ENCODE data around the gene CD177.
"Not testable (repeated sequence)": the region's sequence is repeated elsewhere in the genome, so short reads cannot be mapped to it uniquely, and the experiment has no call there.

Gene CD177

GRCh38 chr19:43332058-43332922 lies 21.2 kb upstream of the CD177 start:
- DNase-seq, result no peak

GRCh38 chr19:43336508-43336907 lies 17.0 kb upstream of the CD177 start:
- DNase-seq, result not testable (repeated sequence)

- no peak for DNase-seq
Observed at GRCh38 chr19:43337737-43338136, 15.7 kb upstream of the CD177 start.

GRCh38 chr19:43338530-43338929 lies 15.0 kb upstream of the CD177 start:
- DNase-seq, result no peak

GRCh38 chr19:43339243-43339930 lies 14.1 kb upstream of the CD177 start:
- not testable (repeated sequence) for DNase-seq

- not testable (repeated sequence) for DNase-seq
Observed at GRCh38 chr19:43340101-43340500, 13.4 kb upstream of the CD177 start.

- DNase-seq, result not testable (repeated sequence)
Observed at GRCh38 chr19:43341098-43341497, 12.4 kb upstream of the CD177 start.

GRCh38 chr19:43342104-43342503 lies 11.4 kb upstream of the CD177 start:
- DNase-seq, result not testable (repeated sequence)

- not testable (repeated sequence) for DNase-seq
Observed at GRCh38 chr19:43344347-43344925, 9.1 kb upstream of the CD177 start.

GRCh38 chr19:43349813-43350212 lies 3.7 kb upstream of the CD177 start:
- DNase-seq, result not testable (repeated sequence)

- DNase-seq, result no peak
Observed at GRCh38 chr19:43351998-43352746, 1.3 kb upstream of the CD177 start.

GRCh38 chr19:43354305-43354627 lies 780 bp downstream of the CD177 start:
- no peak for DNase-seq

- DNase-seq, result not testable (repeated sequence)
Observed at GRCh38 chr19:43356749-43357148, 3.3 kb downstream of the CD177 start.

- DNase-seq, result no peak
Observed at GRCh38 chr19:43362179-43362578, 8.7 kb downstream of the CD177 start.

- no peak for DNase-seq
Observed at GRCh38 chr19:43362745-43363144, 9.3 kb downstream of the CD177 start.

- DNase-seq, result not testable (repeated sequence)
Observed at GRCh38 chr19:43365677-43366076, 12.2 kb downstream of the CD177 start.

- DNase-seq, result no peak
Observed at GRCh38 chr19:43367822-43368221, 14.3 kb downstream of the CD177 start.

- DNase-seq, result not testable (repeated sequence)
Observed at GRCh38 chr19:43368897-43369296, 15.4 kb downstream of the CD177 start.

- DNase-seq, result no peak
Observed at GRCh38 chr19:43371909-43372308, 18.4 kb downstream of the CD177 start.

GRCh38 chr19:43372462-43372861 lies 19.0 kb downstream of the CD177 start:
- no peak for DNase-seq

GRCh38 chr19:43377624-43378023 lies 24.1 kb downstream of the CD177 start:
- DNase-seq, result not testable (repeated sequence)

- DNase-seq, result no peak
Observed at GRCh38 chr19:43380008-43380407, 26.5 kb downstream of the CD177 start.

- no peak for DNase-seq
Observed at GRCh38 chr19:43380771-43381386, 27.4 kb downstream of the CD177 start.

Measured in activated naive CD4-positive, alpha-beta T cell (primary cell).